HG02571 (cell line): Measurements from ENCODE around the gene ADCK1.
"Not testable (repeated sequence)": the region's sequence is repeated elsewhere in the genome, so short reads cannot be mapped to it uniquely, and the experiment has no call there.

Experiments used
- ATAC-seq: cut with Tn5 transposase; IDR thresholded peaks from one replicate; pipeline ENCODE4 v1.9.1; 2021; ENCODE audit warnings: mild to moderate bottlenecking, moderate library complexity; ENCODE audit not compliant: unreplicated experiment

The ADCK1 gene

GRCh38 chr14:77892381-77892871 lies 92.5 kb downstream of the ADCK1 start:
- ATAC-seq = no peak

- no peak for ATAC-seq
These were observed 93.1 kb downstream of the ADCK1 start for GRCh38 chr14:77892890-77893484.

- ATAC-seq = no peak
These were observed 97.5 kb downstream of the ADCK1 start for GRCh38 chr14:77897374-77897773.

- ATAC-seq = no peak
These were observed 102.9 kb downstream of the ADCK1 start for GRCh38 chr14:77902811-77903210.

- no peak for ATAC-seq
These were observed 103.3 kb downstream of the ADCK1 start for GRCh38 chr14:77903221-77903620.

- ATAC-seq = no peak
These were observed 104.2 kb downstream of the ADCK1 start for GRCh38 chr14:77903937-77904617.

GRCh38 chr14:77906446-77906845 lies 106.5 kb downstream of the ADCK1 start:
- no peak for ATAC-seq

GRCh38 chr14:77908847-77909246 lies 108.9 kb downstream of the ADCK1 start:
- ATAC-seq = no peak

- no peak for ATAC-seq
These were observed 110.0 kb downstream of the ADCK1 start for GRCh38 chr14:77909911-77910310.

GRCh38 chr14:77910506-77910905 lies 110.6 kb downstream of the ADCK1 start:
- no peak for ATAC-seq

- no peak for ATAC-seq
These were observed 111.4 kb downstream of the ADCK1 start for GRCh38 chr14:77911356-77911755.

GRCh38 chr14:77912754-77913556 lies 113.0 kb downstream of the ADCK1 start:
- no peak for ATAC-seq

- ATAC-seq = no peak
These were observed 114.3 kb downstream of the ADCK1 start for GRCh38 chr14:77914073-77914721.

- not testable (repeated sequence) for ATAC-seq
These were observed 115.5 kb downstream of the ADCK1 start for GRCh38 chr14:77915390-77915789.

GRCh38 chr14:77917491-77918201 lies 117.7 kb downstream of the ADCK1 start:
- no peak for ATAC-seq

GRCh38 chr14:77918448-77918847 lies 118.5 kb downstream of the ADCK1 start:
- ATAC-seq = no peak

- no peak for ATAC-seq
These were observed 120.4 kb downstream of the ADCK1 start for GRCh38 chr14:77920312-77920711.

- no peak for ATAC-seq
These were observed 121.9 kb downstream of the ADCK1 start for GRCh38 chr14:77921818-77922217.

- ATAC-seq = no peak
These were observed 123.4 kb downstream of the ADCK1 start for GRCh38 chr14:77923131-77923936.
